GM23338 (cell line): Measurements from ENCODE around the gene ASB12. TPM values are rescaled to one million over a fixed set of nuclear protein-coding genes. Genes with fewer than 3 reads are reported as not detected.

Experiments used
- ATAC-seq: fragments of 200-7000 bp; cut with Tn5 transposase; 3 replicates; pipeline ENCODE4 v1.9.1; 2020
- DNase-seq: peaks from one replicate; pipeline ENCODE4 v3.0.0-alpha.2; 2015; ENCODE audit warnings: low spot score
- H2AFZ ChIP-seq: fragments of 200-600 bp; sonication (generic); 2 replicates; pipeline ENCODE4 v1.8.0; 2016; ENCODE audit warnings: antibody characterized with exemption, mild to moderate bottlenecking, moderate library complexity
- H3F3A ChIP-seq: fragments of 200-600 bp; sonication (generic); replicated peaks from 2 replicates; pipeline ENCODE4 v1.8.0; 2017; ENCODE audit warnings: antibody characterized with exemption, mixed run types, low read depth
- H3K27ac ChIP-seq: fragments of 200-600 bp; sonication (generic); 2 replicates; pipeline ENCODE4 v1.6.1; 2016; ENCODE audit warnings: low read depth
- H3K27me3 ChIP-seq: fragments of 200-600 bp; sonication (generic); 2 replicates; pipeline ENCODE4 v1.8.0; 2016; ENCODE audit warnings: mild to moderate bottlenecking, mixed run types, moderate library complexity; ENCODE audit not compliant: insufficient read depth
- H3K36me3 ChIP-seq: fragments of 200-600 bp; sonication (generic); 2 replicates; pipeline ENCODE4 v1.8.0; 2016; ENCODE audit warnings: mild to moderate bottlenecking; ENCODE audit not compliant: insufficient read depth
- H3K4me1 ChIP-seq: fragments of 200-600 bp; sonication (generic); 2 replicates; pipeline ENCODE4 v1.8.0; 2016; ENCODE audit warnings: mild to moderate bottlenecking, moderate library complexity; ENCODE audit not compliant: insufficient read depth
- H3K4me2 ChIP-seq: fragments of 200-600 bp; sonication (generic); 2 replicates; pipeline ENCODE4 v1.7.1; 2017; ENCODE audit warnings: mixed run types
- H3K4me3 ChIP-seq: fragments of 200-600 bp; sonication (generic); 2 replicates; pipeline ENCODE4 v1.6.1; 2016; ENCODE audit warnings: mixed run types
- H3K79me2 ChIP-seq: fragments of 200-600 bp; sonication (generic); replicated peaks from 2 replicates; pipeline ENCODE4 v1.8.0; 2017; ENCODE audit warnings: mild to moderate bottlenecking; ENCODE audit not compliant: insufficient read depth
- H3K9me2 ChIP-seq: fragments of 200-600 bp; sonication (generic); 2 replicates; pipeline ENCODE4 v1.8.0; 2017; ENCODE audit not compliant: insufficient read depth
- H4K20me1 ChIP-seq: fragments of 200-600 bp; sonication (generic); replicated peaks from 2 replicates; pipeline ENCODE4 v1.8.0; 2017; ENCODE audit warnings: mild to moderate bottlenecking; ENCODE audit not compliant: insufficient read depth
- H3K27ac Mint-ChIP-seq: 2 replicates; pipeline ENCODE4 v1.8.0; 2020; ENCODE audit warnings: inconsistent platforms, mild to moderate bottlenecking, moderate library complexity, mixed read lengths
- H3K27me3 Mint-ChIP-seq: 3 replicates; pipeline ENCODE4 v1.8.0; 2022; ENCODE audit warnings: low read depth, mild to moderate bottlenecking, moderate library complexity, mixed read lengths, inconsistent platforms; ENCODE audit not compliant: insufficient read depth, poor library complexity
- H3K36me3 Mint-ChIP-seq: 3 replicates; pipeline ENCODE4 v1.8.0; 2021; ENCODE audit warnings: low read depth, mild to moderate bottlenecking, inconsistent platforms, moderate library complexity, mixed read lengths
- H3K4me1 Mint-ChIP-seq: 3 replicates; pipeline ENCODE4 v1.8.0; 2020; ENCODE audit warnings: mild to moderate bottlenecking, inconsistent platforms, mixed read lengths
- H3K4me3 Mint-ChIP-seq: 3 replicates; pipeline ENCODE4 v1.8.0; 2021; ENCODE audit warnings: moderate library complexity, mild to moderate bottlenecking, inconsistent platforms, mixed read lengths
- H3K9me3 Mint-ChIP-seq: 3 replicates; pipeline ENCODE4 v1.8.0; 2020; ENCODE audit warnings: moderate library complexity, mild to moderate bottlenecking, inconsistent platforms, mixed read lengths
- CREB1 ChIP-seq: fragments of 250-450 bp; sonication (Bioruptor Pico); IDR thresholded peaks from 2 replicates; pipeline ENCODE4 v1.5.0; 2020; ENCODE audit warnings: low read depth, mild to moderate bottlenecking, moderate library complexity
- CTCF ChIP-seq, 2 experiments: fragments of 200-600 bp in 1 of 2; sonication (generic) in 1 of 2; conservative IDR thresholded peaks; 2 replicates each; pipeline versions ENCODE4 v1.5.1 to v1.6.1; 2016 to 2017; ENCODE audit warnings: antibody characterized with exemption in 2 of 2, low read depth in 2 of 2, mild to moderate bottlenecking in 2 of 2, moderate library complexity in 1 of 2
- EZH2 ChIP-seq: fragments of 200-600 bp; sonication (generic); IDR thresholded peaks from one replicate; pipeline ENCODE4 v1.8.0; 2017; ENCODE audit warnings: antibody characterized with exemption, mild to moderate bottlenecking, low read depth; ENCODE audit not compliant: unreplicated experiment
- EZH2phosphoT487 ChIP-seq: fragments of 200-600 bp; sonication (generic); IDR thresholded peaks from one replicate; pipeline ENCODE4 v1.8.1; 2018; ENCODE audit warnings: antibody characterized with exemption; ENCODE audit not compliant: unreplicated experiment
- JUNB ChIP-seq: IDR thresholded peaks from one replicate; pipeline ENCODE4 v1.6.1; 2016; ENCODE audit warnings: antibody characterized with exemption; ENCODE audit not compliant: unreplicated experiment
- POLR2AphosphoS5 ChIP-seq: IDR thresholded peaks from 2 replicates; pipeline ENCODE4 v1.6.1; 2016; ENCODE audit warnings: antibody characterized with exemption, low read depth
- STAT1 ChIP-seq: IDR thresholded peaks from one replicate; pipeline ENCODE4 v1.6.1; 2016; ENCODE audit warnings: antibody characterized with exemption; ENCODE audit not compliant: unreplicated experiment
- ZNF114 ChIP-seq: fragments of 250-450 bp; sonication (Bioruptor Pico); IDR thresholded peaks from 2 replicates; pipeline ENCODE4 v1.5.0; 2020; ENCODE audit warnings: mild to moderate bottlenecking, moderate library complexity
- ZNF331 ChIP-seq: fragments of 250-450 bp; sonication (Bioruptor Pico); IDR thresholded peaks from 2 replicates; pipeline ENCODE4 v1.5.0; 2020; ENCODE audit warnings: low read depth, mild to moderate bottlenecking, moderate library complexity
- ZNF462 ChIP-seq: fragments of 250-450 bp; sonication (Bioruptor Pico); IDR thresholded peaks from 2 replicates; pipeline ENCODE4 v1.5.0; 2020; ENCODE audit warnings: mild to moderate bottlenecking, moderate library complexity
- polyA plus RNA-seq: library from polyadenylated mRNA; unstranded; fragments of >200 nt; fragmentation: Nextera tagmentation; extraction: Ambion mirVana; gene quantifications from 2 replicates; pipeline ENCODE4 v1.2.1, GENCODE V29; 2016
- total RNA-seq: library from RNA; depleted of rRNA; stranded (reverse); fragments of >200 nt; shearing (Covaris generic); gene quantifications from 2 replicates; pipeline ENCODE4 v1.2.3, GENCODE V29; 2014
- TF ChIP-seq, protein P1 (sequence below): IDR thresholded peaks from 2 replicates; pipeline ENCODE4 v1.6.1; 2016; ENCODE audit warnings: antibody characterized with exemption
- TF ChIP-seq, protein P2 (sequence below): IDR thresholded peaks from one replicate; pipeline ENCODE4 v1.6.1; 2018; ENCODE audit warnings: antibody characterized with exemption; ENCODE audit not compliant: unreplicated experiment

The ASB12 gene
- total and polyA plus RNA-seq, 2 experiments from 2014 or later = 1.1 to 1.2 TPM

GRCh38 chrX:64204701-64205440 is 25.5 kb downstream of the ASB12 start:
- no peak overlapping the region for H2AFZ ChIP-seq
- Mint-ChIP-seq H3K9me3 (no peaks in the 10 kb centered on the region), H3K27ac (no peak overlapping the region), H3K27me3 (peaks cover 2% of the 10 kb centered on the region), H3K4me1 (peaks cover 17% of the 10 kb centered on the region), H3K4me3 (peak overlapping the region; percentile 80), H3K36me3 (no peaks in the 10 kb centered on the region; the same call in 2 of the 3 replicates)
- peak overlapping the region; percentile 64 for H3K4me3 ChIP-seq
- H3F3A ChIP-seq = no peaks in the 10 kb centered on the region
- peak; percentile 38 for ATAC-seq
- no peaks in the 10 kb centered on the region for H3K36me3 ChIP-seq
- no peaks in the 10 kb centered on the region for H3K9me2 ChIP-seq
- H3K4me1 ChIP-seq = no peaks in the 10 kb centered on the region; the same call in 1 of the 2 replicates
- no peak for TF ChIP-seq CTCF (conservative IDR thresholded peaks at IDR 0.05; ENCODE audit: low read depth in 2 of 2)
- no peak for TF ChIP-seq STAT1
- no peak for TF ChIP-seq CREB1
- TF ChIP-seq ZNF114 (CRISPR knock-in tag) = no peak
- no peak for TF ChIP-seq EZH2phosphoT487
- no peak for TF ChIP-seq ZNF331 (CRISPR knock-in tag)
- no peak for TF ChIP-seq EZH2
- no peak for TF ChIP-seq ZNF462 (CRISPR knock-in tag)
- TF ChIP-seq, protein P1, sequence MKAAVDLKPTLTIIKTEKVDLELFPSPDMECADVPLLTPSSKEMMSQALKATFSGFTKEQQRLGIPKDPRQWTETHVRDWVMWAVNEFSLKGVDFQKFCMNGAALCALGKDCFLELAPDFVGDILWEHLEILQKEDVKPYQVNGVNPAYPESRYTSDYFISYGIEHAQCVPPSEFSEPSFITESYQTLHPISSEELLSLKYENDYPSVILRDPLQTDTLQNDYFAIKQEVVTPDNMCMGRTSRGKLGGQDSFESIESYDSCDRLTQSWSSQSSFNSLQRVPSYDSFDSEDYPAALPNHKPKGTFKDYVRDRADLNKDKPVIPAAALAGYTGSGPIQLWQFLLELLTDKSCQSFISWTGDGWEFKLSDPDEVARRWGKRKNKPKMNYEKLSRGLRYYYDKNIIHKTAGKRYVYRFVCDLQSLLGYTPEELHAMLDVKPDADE = no peak
- TF ChIP-seq, protein P2, sequence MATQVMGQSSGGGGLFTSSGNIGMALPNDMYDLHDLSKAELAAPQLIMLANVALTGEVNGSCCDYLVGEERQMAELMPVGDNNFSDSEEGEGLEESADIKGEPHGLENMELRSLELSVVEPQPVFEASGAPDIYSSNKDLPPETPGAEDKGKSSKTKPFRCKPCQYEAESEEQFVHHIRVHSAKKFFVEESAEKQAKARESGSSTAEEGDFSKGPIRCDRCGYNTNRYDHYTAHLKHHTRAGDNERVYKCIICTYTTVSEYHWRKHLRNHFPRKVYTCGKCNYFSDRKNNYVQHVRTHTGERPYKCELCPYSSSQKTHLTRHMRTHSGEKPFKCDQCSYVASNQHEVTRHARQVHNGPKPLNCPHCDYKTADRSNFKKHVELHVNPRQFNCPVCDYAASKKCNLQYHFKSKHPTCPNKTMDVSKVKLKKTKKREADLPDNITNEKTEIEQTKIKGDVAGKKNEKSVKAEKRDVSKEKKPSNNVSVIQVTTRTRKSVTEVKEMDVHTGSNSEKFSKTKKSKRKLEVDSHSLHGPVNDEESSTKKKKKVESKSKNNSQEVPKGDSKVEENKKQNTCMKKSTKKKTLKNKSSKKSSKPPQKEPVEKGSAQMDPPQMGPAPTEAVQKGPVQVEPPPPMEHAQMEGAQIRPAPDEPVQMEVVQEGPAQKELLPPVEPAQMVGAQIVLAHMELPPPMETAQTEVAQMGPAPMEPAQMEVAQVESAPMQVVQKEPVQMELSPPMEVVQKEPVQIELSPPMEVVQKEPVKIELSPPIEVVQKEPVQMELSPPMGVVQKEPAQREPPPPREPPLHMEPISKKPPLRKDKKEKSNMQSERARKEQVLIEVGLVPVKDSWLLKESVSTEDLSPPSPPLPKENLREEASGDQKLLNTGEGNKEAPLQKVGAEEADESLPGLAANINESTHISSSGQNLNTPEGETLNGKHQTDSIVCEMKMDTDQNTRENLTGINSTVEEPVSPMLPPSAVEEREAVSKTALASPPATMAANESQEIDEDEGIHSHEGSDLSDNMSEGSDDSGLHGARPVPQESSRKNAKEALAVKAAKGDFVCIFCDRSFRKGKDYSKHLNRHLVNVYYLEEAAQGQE = no peak
- TF ChIP-seq JUNB = no peak
- TF ChIP-seq POLR2AphosphoS5 = no peak
- peak overlapping the region; percentile 78 for H3K4me2 ChIP-seq
- H3K79me2 ChIP-seq = no peaks in the 10 kb centered on the region
- DNase-seq = peak; percentile 25
- H3K27me3 ChIP-seq = peaks cover 17% of the 10 kb centered on the region
- no peak overlapping the region for H3K27ac ChIP-seq
- peaks cover 3% of the 10 kb centered on the region for H4K20me1 ChIP-seq
